Heart left ventricle (tissue), 13 donors: Measurements from ENCODE around the gene NPVF.

Experiments
- POLR2A ChIP-seq, 2 donors: fragments of 450-650 bp; IDR thresholded peaks; one replicate each; pipeline ENCODE4 v1.6.1; 2017; ENCODE audit warnings: antibody characterized with exemption in 2 of 2, mild to moderate bottlenecking in 2 of 2, moderate library complexity in 2 of 2
- TF ChIP-seq, protein P1 (sequence below), 12 donors: fragments of 200-600 bp; sonication (generic) in 4 of 12; IDR thresholded peaks; one replicate each; pipeline versions ENCODE4 v1.5.0 to v1.8.0; 2018 to 2022; ENCODE audit warnings: antibody characterized with exemption in 12 of 12, mild to moderate bottlenecking in 5 of 12
- donor health status: ischemic (EF 13 %, LVEDD 7.1; RV severe dilation, severe dysfunction).
- donor health status: DM: no; HTN: yes; CAD: no.
- donor health status: DM: no; HTN: no; CAD: no.
- donor health status: ischemic (EF 25% LVEDD 6.9; RV normal size, moderate dysfunction).
- donor health status: ischemic (EF 25% LVEDD 5.7; RV mildly dilated, moderate dysfunction).
- donor health status: ischemic (EF 35%, LVEDD 5.7; RV mildly dilated, moderate dysfunction).
- donor health status: nonischemic (EF 11% LVEDD 7.7; RV severe dilation, severe dysfunction).
- donor health status: DM: yes; HTN: yes; CAD: no.
- donor health status: PGD.
- donor health status: ischemic (EF 29% LVEDD 5.4; RV normal size, mild dysfunction).
- donor health status: nonischemic (EF 23%, LVEDD 6.1; RV moderate dilation, normal function).

DNA sequence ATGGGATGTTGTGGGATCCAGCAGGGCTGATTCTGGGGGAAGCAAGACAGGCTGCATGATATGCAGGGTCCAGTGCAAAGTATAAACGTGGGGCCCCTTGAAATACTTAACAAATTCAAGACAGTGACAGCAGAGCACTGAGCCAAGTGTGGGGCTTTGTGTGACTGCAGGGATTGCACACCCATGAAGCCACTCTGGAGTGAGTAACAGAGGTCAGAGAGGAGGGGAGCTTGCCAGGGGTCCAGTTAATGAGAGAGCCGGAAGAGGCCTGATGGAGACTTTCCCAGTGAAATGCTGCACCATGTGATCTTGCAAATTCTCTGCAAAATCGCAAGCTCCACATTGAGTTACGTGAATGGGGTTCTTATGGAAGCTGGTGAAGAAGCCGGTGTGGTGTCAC lies 5.6 kb downstream of the NPVF start:
- TF ChIP-seq, protein P1, sequence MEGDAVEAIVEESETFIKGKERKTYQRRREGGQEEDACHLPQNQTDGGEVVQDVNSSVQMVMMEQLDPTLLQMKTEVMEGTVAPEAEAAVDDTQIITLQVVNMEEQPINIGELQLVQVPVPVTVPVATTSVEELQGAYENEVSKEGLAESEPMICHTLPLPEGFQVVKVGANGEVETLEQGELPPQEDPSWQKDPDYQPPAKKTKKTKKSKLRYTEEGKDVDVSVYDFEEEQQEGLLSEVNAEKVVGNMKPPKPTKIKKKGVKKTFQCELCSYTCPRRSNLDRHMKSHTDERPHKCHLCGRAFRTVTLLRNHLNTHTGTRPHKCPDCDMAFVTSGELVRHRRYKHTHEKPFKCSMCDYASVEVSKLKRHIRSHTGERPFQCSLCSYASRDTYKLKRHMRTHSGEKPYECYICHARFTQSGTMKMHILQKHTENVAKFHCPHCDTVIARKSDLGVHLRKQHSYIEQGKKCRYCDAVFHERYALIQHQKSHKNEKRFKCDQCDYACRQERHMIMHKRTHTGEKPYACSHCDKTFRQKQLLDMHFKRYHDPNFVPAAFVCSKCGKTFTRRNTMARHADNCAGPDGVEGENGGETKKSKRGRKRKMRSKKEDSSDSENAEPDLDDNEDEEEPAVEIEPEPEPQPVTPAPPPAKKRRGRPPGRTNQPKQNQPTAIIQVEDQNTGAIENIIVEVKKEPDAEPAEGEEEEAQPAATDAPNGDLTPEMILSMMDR (IDR thresholded peaks at IDR 0.05), result no peak
- no peak for TF ChIP-seq POLR2A (IDR thresholded peaks at IDR 0.05)
